IMR-90 (cell line): ENCODE measurements around the gene CNPPD1. TPM values are rescaled to one million over a fixed set of nuclear protein-coding genes. Genes with fewer than 3 reads are reported as not detected.

Source experiments
- polyA plus RNA-seq, 3 experiments: library from polyadenylated mRNA; depleted of rRNA; stranded (reverse); fragments of >200 nt; gene quantifications; 2 replicates each; pipeline ENCODE4 v1.2.3, GENCODE V29; 2012; ENCODE audit warnings: low replicate concordance in 1 of 3
- total RNA-seq: library from RNA; depleted of rRNA; stranded (reverse); fragments of >200 nt; gene quantifications from 2 replicates; pipeline ENCODE4 v1.2.3, GENCODE V29; 2012; rRNA removed

Gene CNPPD1
- total and polyA plus RNA-seq, 2 of the 4 experiments (the other 2 are of a cell fraction), result 11.1 to 29.2 TPM

Other genes starting within 250 kb of the CNPPD1 start
- not detected in 2 replicates for gene CDK5R2, start 217.3 kb downstream of the CNPPD1 start, total RNA-seq
- gene CDK5R2, start 217.3 kb downstream of the CNPPD1 start, polyA plus RNA-seq (2012; rRNA removed), result not detected in 2 replicates
- not detected in 2 replicates for gene FEV, start 191.7 kb downstream of the CNPPD1 start, total RNA-seq
- not detected in 2 replicates for gene FEV, start 191.7 kb downstream of the CNPPD1 start, polyA plus RNA-seq (2012; rRNA removed)
- gene CRYBA2, start 183.5 kb downstream of the CNPPD1 start, total RNA-seq, result not detected in 2 replicates
- gene CRYBA2, start 183.5 kb downstream of the CNPPD1 start, polyA plus RNA-seq (2012; rRNA removed), result not detected in 2 replicates
- gene CFAP65, start 135.4 kb downstream of the CNPPD1 start, total RNA-seq, result not detected in 2 replicates
- gene CFAP65, start 135.4 kb downstream of the CNPPD1 start, polyA plus RNA-seq (2012; rRNA removed), result not detected in 2 replicates
- not detected in 2 replicates for gene IHH, start 116.0 kb downstream of the CNPPD1 start, total RNA-seq
- gene IHH, start 116.0 kb downstream of the CNPPD1 start, polyA plus RNA-seq (2012; rRNA removed), result not detected in 2 replicates
- gene NHEJ1, start 16.1 kb downstream of the CNPPD1 start, total RNA-seq, result 15.3 and 23.1 TPM in 2 replicates
- gene NHEJ1, start 16.1 kb downstream of the CNPPD1 start, polyA plus RNA-seq (2012; rRNA removed), result 11.9 and 12.5 TPM in 2 replicates
- gene SLC23A3, start 6.9 kb downstream of the CNPPD1 start, total RNA-seq, result under 0.01 and 0.18 TPM in 2 replicates
- gene SLC23A3, start 6.9 kb downstream of the CNPPD1 start, polyA plus RNA-seq (2012; rRNA removed), result 0.43 and 0.65 TPM in 2 replicates
- 39.2 and 51.1 TPM in 2 replicates for gene RETREG2, start 1.4 kb upstream of the CNPPD1 start, total RNA-seq
- 45.1 and 45.2 TPM in 2 replicates for gene RETREG2, start 1.4 kb upstream of the CNPPD1 start, polyA plus RNA-seq (2012; rRNA removed)
- gene ZFAND2B, start 29.9 kb upstream of the CNPPD1 start, total RNA-seq, result 21.9 and 25.5 TPM in 2 replicates
- 38.3 and 43.0 TPM in 2 replicates for gene ZFAND2B, start 29.9 kb upstream of the CNPPD1 start, polyA plus RNA-seq (2012; rRNA removed)
- gene ABCB6, start 42.0 kb upstream of the CNPPD1 start, total RNA-seq, result 10.8 and 12.5 TPM in 2 replicates
- 24.3 and 24.7 TPM in 2 replicates for gene ABCB6, start 42.0 kb upstream of the CNPPD1 start, polyA plus RNA-seq (2012; rRNA removed)
- gene ATG9A, start 52.7 kb upstream of the CNPPD1 start, total RNA-seq, result 27.8 and 35.1 TPM in 2 replicates
- 58.3 and 59.7 TPM in 2 replicates for gene ATG9A, start 52.7 kb upstream of the CNPPD1 start, polyA plus RNA-seq (2012; rRNA removed)
- gene ANKZF1, start 52.9 kb upstream of the CNPPD1 start, total RNA-seq, result 18.3 and 18.6 TPM in 2 replicates
- 29.1 and 33.8 TPM in 2 replicates for gene ANKZF1, start 52.9 kb upstream of the CNPPD1 start, polyA plus RNA-seq (2012; rRNA removed)
- 3.6 and 4.1 TPM in 2 replicates for gene GLB1L, start 68.5 kb upstream of the CNPPD1 start, total RNA-seq
- gene GLB1L, start 68.5 kb upstream of the CNPPD1 start, polyA plus RNA-seq (2012; rRNA removed), result 5.7 and 6.2 TPM in 2 replicates
- gene STK16, start 68.6 kb upstream of the CNPPD1 start, total RNA-seq, result 35.0 and 44.4 TPM in 2 replicates
- 40.3 and 50.1 TPM in 2 replicates for gene STK16, start 68.6 kb upstream of the CNPPD1 start, polyA plus RNA-seq (2012; rRNA removed)
- gene TUBA4B, start 76.3 kb upstream of the CNPPD1 start, total RNA-seq, result not detected in 2 replicates
- gene TUBA4B, start 76.3 kb upstream of the CNPPD1 start, polyA plus RNA-seq (2012; rRNA removed), result not detected in 2 replicates
- gene TUBA4A, start 77.0 kb upstream of the CNPPD1 start, total RNA-seq, result 21.9 and 26.1 TPM in 2 replicates
- gene TUBA4A, start 77.0 kb upstream of the CNPPD1 start, polyA plus RNA-seq (2012; rRNA removed), result 30.3 and 35.6 TPM in 2 replicates
- 30.6 and 43.0 TPM in 2 replicates for gene DNAJB2, start 102.4 kb upstream of the CNPPD1 start, total RNA-seq
- gene DNAJB2, start 102.4 kb upstream of the CNPPD1 start, polyA plus RNA-seq (2012; rRNA removed), result 45.8 and 50.7 TPM in 2 replicates
- 4.4 and 5.2 TPM in 2 replicates for gene PTPRN, start 132.5 kb upstream of the CNPPD1 start, total RNA-seq
- 21.4 and 22.0 TPM in 2 replicates for gene PTPRN, start 132.5 kb upstream of the CNPPD1 start, polyA plus RNA-seq (2012; rRNA removed)
- not detected in 2 replicates for gene RESP18, start 155.8 kb upstream of the CNPPD1 start, total RNA-seq
- not detected in 2 replicates for gene RESP18, start 155.8 kb upstream of the CNPPD1 start, polyA plus RNA-seq (2012; rRNA removed)
- 74.7 and 89.4 TPM in 2 replicates for gene DNPEP, start 211.0 kb upstream of the CNPPD1 start, total RNA-seq
- 74.2 and 75.1 TPM in 2 replicates for gene DNPEP, start 211.0 kb upstream of the CNPPD1 start, polyA plus RNA-seq (2012; rRNA removed)
- 3.3 and 4.3 TPM in 2 replicates for gene DES, start 241.5 kb upstream of the CNPPD1 start, total RNA-seq
- 4.0 and 4.9 TPM in 2 replicates for gene DES, start 241.5 kb upstream of the CNPPD1 start, polyA plus RNA-seq (2012; rRNA removed)